ENCODE results near the gene PLEKHA4.
"Not testable (repeated sequence)": the region's sequence is repeated elsewhere in the genome, so short reads cannot be mapped to it uniquely, and the experiment has no call there.

Gene PLEKHA4

DNA sequence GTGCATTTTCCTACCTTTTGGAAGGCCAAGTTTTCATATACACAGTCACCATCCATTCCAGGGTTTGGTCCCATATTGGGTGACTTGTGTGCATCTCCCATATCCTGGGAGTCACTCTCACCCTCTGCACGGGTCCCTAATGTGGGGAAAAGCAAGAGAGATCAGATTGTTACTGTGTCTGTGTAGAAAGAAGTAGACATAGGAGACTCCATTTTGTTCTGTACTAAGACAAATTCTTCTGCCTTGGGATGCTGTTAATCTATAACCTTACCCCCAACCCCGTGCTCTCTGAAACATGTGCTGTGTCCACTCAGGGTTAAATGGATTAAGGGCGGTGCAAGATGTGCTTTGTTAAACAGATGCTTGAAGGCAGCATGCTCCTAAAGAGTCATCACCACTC lies 21.1 kb upstream of the PLEKHA4 start:
- DNase-seq (ENCODE audit: low read depth) = not testable (repeated sequence)

- no peak for DNase-seq (ENCODE audit: low read depth)
Observed at GRCh38 chr19:48887861-48888612, 19.6 kb upstream of the PLEKHA4 start.

GRCh38 chr19:48883726-48884125 lies 15.3 kb upstream of the PLEKHA4 start:
- DNase-seq (ENCODE audit: low read depth) = no peak

- no peak for DNase-seq (ENCODE audit: low read depth)
Observed at GRCh38 chr19:48881741-48882657, 13.6 kb upstream of the PLEKHA4 start.

GRCh38 chr19:48879696-48880095 lies 11.3 kb upstream of the PLEKHA4 start:
- not testable (repeated sequence) for DNase-seq (ENCODE audit: low read depth)

DNA sequence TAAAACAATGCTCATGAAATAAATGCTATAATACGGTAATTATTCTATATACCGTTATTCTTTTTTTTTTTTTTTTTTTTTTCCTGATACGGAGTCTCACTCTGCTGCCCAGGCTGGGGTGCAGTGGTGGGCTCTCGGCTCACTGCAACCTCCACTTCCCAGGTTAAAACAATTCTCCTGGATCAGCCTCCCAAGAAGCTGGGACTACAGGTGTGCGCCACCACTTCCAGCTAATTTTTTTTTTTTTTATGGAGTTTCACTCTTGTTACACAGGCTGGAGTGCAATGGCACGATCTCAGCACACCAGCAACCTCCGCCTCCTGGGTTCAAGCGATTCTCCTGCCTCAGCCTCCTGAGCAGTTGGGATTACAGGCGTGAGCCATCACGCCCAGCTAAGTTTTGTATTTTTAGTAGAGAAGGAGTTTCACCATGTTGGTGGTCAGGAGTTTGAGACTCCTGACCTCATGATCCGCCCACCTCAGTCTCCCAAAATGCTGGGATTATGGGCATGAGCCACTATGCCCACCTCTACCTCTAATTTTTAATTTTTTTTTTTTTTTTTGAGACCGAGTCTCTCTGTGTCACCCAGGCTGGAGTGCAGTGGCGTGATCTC lies 10.7 kb upstream of the PLEKHA4 start:
- DNase-seq (ENCODE audit: low read depth) = no peak

DNA sequence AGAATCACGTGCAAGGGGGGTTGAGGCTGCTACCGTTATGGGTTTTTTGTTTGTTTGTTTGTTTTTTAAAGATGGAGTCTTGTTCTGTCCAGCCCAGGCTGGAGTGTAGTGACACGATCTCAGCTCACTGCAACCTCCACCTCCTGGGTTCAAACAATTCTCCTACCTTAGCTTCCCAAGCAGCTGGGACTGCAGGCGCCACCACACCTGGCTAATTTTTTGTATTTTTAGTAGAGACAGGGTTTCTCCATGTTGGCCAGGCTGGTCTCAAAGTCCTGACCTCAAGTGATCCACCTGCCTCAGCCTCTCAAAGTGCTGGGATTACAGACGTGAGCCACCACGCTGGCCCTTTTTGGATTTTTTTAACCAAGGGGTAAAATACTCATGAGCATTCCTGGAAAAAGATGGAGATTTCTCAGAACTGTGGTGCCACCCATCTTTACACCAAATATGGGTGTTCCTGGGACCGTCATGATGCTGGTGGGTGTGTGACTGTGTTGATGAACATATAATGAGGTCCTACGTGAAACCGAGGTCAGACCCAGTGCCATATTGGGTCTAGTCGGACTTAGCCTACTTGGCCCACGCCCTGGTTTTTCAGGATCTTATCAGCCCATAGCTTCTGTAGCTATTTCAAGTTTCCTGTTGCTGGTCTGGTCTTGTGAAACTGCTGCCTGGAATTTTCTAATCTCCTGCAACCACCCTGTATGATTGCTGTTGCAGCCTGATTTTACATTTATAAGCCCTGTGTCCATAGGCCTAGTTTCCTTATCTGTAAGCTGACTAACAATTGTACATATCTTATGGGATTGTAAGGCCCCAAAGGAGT lies 10.0 kb upstream of the PLEKHA4 start:
- no peak for DNase-seq (ENCODE audit: low read depth)

DNA sequence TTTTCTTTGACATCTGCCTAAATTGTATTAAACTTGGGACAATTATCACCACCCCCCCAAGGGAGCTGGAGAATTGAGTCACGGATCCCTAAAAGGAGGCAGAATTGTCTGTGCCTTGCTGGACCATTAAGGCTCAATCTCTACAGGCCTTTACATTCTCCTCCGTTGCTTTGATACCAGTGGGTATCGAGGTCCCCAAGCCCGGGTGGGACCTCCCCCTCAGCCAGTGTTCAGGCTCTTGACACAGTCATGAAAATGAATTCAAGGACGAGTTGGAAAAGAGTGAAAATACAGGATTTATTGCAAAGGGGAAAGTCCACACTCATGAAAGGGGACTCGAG lies 9.4 kb upstream of the PLEKHA4 start:
- no peak for DNase-seq (ENCODE audit: low read depth)

DNA sequence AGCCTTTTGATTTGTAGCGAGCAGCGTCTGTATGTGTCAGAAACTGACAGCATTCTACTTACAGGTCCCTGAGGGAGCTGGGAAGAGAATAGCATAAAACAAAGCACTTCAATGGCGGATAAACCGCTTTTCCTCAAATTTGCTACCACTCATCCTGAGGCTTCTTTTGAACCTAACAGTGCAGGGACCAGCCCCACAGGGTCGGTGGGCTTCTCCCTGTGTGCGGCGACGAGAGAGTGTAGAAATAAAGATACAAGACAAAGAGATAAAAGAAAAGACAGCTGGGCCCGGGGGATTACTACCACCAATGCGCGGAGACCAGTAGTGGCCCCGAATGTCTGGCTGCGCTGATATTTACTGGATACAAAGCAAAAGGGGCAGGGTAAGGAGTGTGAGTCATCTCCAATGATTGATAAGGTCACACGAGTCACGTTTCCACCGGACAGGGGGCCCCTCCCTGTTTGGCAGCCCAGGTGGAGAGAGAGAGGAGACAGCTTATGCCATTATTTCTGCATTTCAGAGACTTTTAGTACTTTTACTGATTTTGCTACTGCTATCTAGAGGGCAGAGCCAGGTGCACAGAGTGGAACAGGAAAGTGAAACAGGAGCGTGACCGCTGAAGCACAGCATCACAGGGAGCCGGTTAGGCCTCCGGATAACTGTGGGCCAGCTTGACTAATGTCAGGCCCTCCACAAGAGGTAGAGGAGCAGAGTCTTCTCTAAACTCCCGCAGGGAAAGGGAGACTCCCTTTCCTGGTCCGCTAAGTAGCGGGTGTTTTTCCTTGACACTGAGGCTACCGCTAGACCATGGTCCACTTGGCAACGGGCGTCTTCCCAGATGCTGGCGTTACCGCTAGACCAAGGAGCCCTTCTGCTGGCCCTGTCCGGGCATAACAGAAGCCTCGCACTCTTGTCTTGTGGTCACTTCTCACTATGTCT lies 7.9 kb upstream of the PLEKHA4 start:
- not testable (repeated sequence) for DNase-seq (ENCODE audit: low read depth)

DNA sequence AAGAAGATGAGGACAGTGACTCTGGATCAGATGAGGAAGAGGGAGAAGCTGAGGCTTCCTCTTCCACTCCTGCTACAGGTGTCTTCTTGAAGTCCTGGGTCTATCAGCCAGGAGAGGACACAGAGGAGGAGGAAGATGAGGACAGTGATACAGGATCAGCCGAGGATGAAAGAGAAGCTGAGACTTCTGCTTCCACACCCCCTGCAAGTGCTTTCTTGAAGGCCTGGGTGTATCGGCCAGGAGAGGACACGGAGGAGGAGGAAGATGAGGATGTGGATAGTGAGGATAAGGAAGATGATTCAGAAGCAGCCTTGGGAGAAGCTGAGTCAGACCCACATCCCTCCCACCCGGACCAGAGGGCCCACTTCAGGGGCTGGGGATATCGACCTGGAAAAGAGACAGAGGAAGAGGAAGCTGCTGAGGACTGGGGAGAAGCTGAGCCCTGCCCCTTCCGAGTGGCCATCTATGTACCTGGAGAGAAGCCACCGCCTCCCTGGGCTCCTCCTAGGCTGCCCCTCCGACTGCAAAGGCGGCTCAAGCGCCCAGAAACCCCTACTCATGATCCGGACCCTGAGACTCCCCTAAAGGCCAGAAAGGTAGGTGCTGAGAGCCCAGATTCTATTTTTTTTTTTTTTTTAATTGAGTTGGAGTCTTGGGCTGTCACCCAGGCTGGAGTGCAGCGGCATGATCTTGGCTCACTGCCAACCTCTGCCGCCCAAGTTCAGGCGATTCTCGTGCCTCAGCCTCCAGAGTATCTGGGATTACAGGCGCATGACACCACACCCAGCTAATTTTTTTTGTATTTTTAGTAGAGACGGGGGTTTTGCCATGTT lies 6.1 kb upstream of the PLEKHA4 start:
- no peak for DNase-seq (ENCODE audit: low read depth)

DNA sequence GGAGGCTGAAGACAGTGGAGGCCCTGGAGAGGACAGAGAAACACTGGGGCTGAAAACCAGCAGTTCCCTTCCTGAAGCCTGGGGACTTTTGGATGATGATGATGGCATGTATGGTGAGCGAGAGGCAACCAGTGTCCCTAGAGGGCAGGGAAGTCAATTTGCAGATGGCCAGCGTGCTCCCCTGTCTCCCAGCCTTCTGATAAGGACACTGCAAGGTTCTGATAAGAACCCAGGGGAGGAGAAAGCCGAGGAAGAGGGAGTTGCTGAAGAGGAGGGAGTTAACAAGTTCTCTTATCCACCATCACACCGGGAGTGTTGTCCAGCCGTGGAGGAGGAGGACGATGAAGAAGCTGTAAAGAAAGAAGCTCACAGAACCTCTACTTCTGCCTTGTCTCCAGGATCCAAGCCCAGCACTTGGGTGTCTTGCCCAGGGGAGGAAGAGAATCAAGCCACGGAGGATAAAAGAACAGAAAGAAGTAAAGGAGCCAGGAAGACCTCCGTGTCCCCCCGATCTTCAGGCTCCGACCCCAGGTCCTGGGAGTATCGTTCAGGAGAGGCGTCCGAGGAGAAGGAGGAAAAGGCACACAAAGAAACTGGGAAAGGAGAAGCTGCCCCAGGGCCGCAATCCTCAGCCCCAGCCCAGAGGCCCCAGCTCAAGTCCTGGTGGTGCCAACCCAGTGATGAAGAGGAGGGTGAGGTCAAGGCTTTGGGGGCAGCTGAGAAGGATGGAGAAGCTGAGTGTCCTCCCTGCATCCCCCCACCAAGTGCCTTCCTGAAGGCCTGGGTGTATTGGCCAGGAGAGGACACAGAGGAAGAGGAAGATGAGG lies 5.3 kb upstream of the PLEKHA4 start:
- DNase-seq (ENCODE audit: low read depth) = no peak

DNA sequence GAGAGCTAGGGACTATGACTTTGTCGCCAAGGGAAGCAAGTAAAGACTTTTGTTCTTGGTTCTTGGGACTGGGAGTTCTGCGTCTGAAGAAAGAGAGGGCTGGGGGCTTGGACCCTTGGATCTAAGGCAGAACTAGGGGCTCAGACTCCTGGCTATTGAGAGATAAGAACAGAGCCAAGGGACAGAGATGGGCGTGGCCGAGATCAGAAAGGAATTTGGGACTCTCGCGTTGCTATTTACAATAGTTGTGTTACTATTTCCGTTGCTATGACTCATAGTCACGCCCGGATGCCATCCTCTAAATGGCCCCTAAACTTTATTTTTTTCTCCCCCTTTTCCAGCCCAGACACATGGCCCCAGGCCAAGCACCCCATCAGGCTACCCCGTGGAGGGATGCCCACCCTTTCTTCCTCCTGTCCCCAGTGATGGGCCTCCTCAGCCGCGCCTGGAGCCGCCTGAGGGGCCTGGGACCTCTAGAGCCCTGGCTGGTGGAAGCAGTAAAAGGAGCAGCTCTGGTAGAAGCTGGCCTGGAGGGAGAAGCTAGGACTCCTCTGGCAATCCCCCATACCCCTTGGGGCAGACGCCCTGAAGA lies 4.6 kb upstream of the PLEKHA4 start:
- DNase-seq (ENCODE audit: low read depth) = peak; percentile 67

DNA sequence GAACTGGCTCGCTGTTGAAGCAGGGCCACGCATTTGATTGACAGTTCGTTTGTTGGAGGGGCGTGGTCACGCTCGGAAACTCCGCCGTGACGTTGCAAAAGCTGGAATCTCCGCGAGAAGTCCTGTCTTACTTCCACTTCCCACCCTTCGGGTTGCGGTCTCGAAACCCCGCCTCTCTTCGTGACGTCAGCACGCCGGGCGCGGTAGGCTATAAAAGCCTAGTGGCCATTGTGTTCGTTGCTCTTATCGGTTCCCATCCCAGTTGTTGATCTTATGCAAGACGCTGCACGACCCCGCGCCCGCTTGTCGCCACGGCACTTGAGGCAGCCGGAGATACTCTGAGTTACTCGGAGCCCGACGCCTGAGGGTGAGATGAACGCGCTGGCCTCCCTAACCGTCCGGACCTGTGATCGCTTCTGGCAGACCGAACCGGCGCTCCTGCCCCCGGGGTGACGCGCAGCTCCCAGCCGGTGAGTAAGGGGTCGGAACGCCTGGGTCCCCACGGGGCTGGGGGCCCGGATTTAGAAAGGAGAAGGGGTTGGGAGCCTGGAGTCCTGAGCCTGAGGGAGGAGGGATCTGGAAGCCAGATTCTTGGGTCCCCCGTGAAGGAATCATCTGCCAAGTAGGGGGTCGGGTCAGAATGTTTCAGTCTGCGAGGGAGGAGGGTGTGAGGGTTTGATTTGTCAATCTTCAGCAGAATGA lies 3.9 kb upstream of the PLEKHA4 start, which contains the start of gene PPP1R15A:
Gene PPP1R15A (plus strand): TSS at position 240 of the 702 bp plus-strand sequence. CDS start 813 bp downstream, outside the sequence.
- peak; percentile 99 for DNase-seq (ENCODE audit: low read depth)

DNA sequence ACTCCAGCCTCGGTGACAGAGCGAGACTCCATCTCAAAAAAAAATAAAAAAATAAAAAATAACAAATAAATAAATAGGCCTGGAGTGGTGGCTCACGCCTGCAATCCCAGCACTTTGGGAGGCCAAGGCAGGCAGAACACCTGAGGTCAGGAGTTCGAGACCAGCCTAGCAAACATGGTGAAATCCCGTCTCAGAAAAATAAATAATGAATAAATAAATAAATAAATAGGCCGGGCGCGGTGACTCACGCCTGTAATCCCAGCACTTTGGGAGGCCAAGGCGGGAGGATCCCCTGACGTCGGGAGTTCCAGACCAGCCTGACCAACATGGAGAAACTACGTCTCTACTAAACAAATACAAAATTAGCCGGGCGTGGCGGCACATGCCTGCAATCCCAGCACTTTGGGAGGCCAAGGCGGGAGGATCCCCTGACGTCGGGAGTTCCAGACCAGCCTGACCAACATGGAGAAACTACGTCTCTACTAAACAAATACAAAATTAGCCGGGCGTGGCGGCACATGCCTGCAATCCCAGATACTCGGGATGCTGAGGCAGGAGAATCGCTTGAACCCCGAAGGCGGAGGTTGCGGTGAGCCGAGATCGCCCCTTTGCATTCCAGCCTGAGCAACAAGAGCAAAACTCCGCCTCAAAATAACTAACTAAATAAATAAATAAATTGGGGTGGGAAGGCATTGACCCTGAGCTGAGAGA lies 3.2 kb upstream of the PLEKHA4 start:
- DNase-seq (ENCODE audit: low read depth) = not testable (repeated sequence)

DNA sequence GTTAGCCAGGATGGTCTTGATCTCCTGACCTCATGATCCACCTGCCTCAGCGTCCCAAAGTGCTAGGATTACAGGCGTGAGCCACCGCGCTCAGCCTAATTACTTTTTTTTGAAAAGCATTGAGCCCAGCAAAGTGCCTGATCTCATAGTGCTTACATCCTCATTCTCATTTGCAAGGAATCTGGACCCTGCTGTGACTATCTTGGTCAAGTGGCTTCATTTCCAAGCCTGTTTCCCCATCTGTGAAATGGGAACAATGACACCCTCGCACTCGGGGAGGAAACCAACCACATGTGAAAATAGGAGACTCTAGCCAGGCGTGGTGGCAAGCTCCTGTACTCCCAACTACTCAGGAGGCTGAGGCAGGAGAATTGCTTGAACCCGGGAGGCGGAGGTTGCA lies 1.6 kb upstream of the PLEKHA4 start:
- no peak for DNase-seq (ENCODE audit: low read depth)

GRCh38 chr19:48867746-48868113 lies 687 bp downstream of the PLEKHA4 start:
- DNase-seq (ENCODE audit: low read depth) = no peak

DNA sequence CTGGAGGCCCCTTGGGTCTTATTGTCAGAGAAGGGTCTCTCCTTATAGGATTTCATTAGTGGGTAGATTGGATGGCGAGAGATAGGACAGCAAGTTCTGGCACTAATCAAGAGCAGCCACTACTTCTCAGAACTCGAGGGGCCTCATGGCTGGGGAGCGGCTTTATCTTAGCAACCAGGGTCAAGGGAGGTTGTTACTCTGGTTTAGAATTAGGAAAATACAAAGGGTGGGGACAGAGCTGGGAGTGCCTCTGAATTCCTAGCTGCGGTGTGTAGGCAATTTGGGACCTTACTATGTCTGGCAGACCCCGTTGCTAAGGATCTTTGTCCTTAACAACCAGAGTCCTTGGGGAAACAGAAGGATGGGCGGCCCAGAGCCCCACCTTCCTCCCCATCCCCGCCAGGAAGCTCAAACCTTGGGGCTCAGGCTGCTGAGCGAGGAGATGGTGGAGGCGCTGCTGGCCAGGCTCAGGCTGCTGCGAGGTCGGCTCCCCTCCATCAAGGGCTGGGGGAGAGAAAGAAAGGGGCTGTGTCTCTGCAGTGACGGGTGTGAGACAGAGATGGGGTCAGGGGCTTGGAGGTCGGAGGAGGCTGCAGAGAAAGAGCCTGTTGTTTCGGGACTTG lies 1.2 kb downstream of the PLEKHA4 start:
- DNase-seq (ENCODE audit: low read depth) = no peak
